KMS-11 (cell line): ENCODE results near the gene RNLS.

Source experiments
- H2AFZ ChIP-seq: fragments of 200-600 bp; sonication (generic); 2 replicates; pipeline ENCODE4 v1.6.1; 2016; ENCODE audit warnings: antibody characterized with exemption, mixed run types, low read depth
- H3K27ac ChIP-seq: fragments of 200-600 bp; sonication (generic); 2 replicates; pipeline ENCODE4 v1.6.1; 2016; ENCODE audit warnings: mild to moderate bottlenecking, mixed run types
- H3K27me3 ChIP-seq: fragments of 200-600 bp; sonication (generic); 2 replicates; pipeline ENCODE4 v1.6.1; 2017; ENCODE audit warnings: mild to moderate bottlenecking, low read depth, mixed run types, moderate library complexity; ENCODE audit not compliant: insufficient read depth
- H3K36me3 ChIP-seq: fragments of 200-600 bp; sonication (generic); 2 replicates; pipeline ENCODE4 v1.6.1; 2017; ENCODE audit warnings: mild to moderate bottlenecking, mixed run types; ENCODE audit not compliant: insufficient read depth
- H3K4me1 ChIP-seq: fragments of 200-600 bp; sonication (generic); 2 replicates; pipeline ENCODE4 v1.6.1; 2016; ENCODE audit warnings: mild to moderate bottlenecking, low read depth, mixed run types; ENCODE audit not compliant: poor library complexity, severe bottlenecking
- H3K4me2 ChIP-seq: fragments of 200-600 bp; sonication (generic); 2 replicates; pipeline ENCODE4 v1.7.0; 2016; ENCODE audit warnings: mild to moderate bottlenecking, mixed run types
- H3K4me3 ChIP-seq: fragments of 200-600 bp; sonication (generic); IDR thresholded peaks from 2 replicates; pipeline ENCODE4 v1.6.1; 2017; ENCODE audit warnings: low read depth, low read length, mixed read lengths; ENCODE audit not compliant: insufficient read depth
- H3K79me2 ChIP-seq: fragments of 200-600 bp; sonication (generic); 2 replicates; pipeline ENCODE4 v1.6.1; 2016; ENCODE audit warnings: low read depth, mixed run types; ENCODE audit not compliant: insufficient read depth
- H3K9ac ChIP-seq: fragments of 200-600 bp; sonication (generic); 2 replicates; pipeline ENCODE4 v1.6.1; 2016; ENCODE audit warnings: mild to moderate bottlenecking, mixed run types
- H4K20me1 ChIP-seq: fragments of 200-600 bp; sonication (generic); 2 replicates; pipeline ENCODE4 v1.6.1; 2016; ENCODE audit warnings: mild to moderate bottlenecking, mixed run types; ENCODE audit not compliant: insufficient read depth
- CTCF ChIP-seq: fragments of 200-600 bp; sonication (generic); conservative IDR thresholded peaks from 2 replicates; pipeline ENCODE4 v1.6.1; 2017; ENCODE audit warnings: low read depth, mild to moderate bottlenecking, antibody characterized with exemption, low read length, moderate library complexity, mixed read lengths

Gene RNLS

DNA sequence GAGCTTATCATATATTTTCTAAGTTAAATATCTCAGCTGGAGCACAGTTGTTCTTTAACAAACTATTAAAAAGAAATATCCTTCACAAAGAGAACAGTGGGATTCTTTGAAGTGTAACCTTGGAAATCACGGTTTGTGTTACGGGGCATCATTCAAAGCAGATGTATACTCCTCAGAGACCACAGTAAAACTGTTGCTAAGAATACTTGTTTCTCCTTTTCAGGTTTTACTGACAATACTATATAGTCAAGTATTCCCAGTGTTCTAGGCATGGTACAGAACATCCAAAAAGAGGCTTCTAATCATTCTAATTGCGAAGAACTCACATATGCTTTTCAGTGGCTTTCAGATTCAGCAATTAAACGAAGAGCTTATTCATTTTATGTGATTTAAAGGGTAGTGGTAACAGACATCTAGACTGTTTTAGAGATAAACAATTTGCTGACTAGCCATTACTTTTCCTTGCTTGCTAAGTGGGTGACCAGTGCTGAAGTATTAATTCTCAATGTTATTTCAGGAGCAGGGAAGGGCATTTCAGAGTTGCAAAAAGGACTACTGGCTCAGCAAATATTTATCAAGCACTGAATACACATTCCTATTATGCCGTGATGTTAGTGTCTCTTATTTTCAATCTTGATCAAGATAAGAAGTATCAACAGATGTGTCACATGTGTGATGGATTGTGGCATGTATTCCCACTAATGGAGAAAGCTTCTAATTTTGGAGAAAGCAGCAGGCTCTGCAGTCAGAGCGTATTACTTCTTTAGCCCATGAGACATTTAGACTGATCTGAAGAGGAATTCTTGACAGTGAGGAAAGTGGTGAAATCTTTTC is 236.8 kb downstream of the RNLS start:
- H3K27me3 ChIP-seq: no peaks in the 10 kb centered on the region
- no peak overlapping the region for H3K4me2 ChIP-seq
- H2AFZ ChIP-seq: no peak overlapping the region
- no peaks in the 10 kb centered on the region for H3K79me2 ChIP-seq
- no peak overlapping the region for H3K27ac ChIP-seq
- no peaks in the 10 kb centered on the region for H3K4me1 ChIP-seq
- no peak overlapping the region for H3K9ac ChIP-seq
- no peak overlapping the region for H3K4me3 ChIP-seq
- TF ChIP-seq CTCF: no peak
- no peaks in the 10 kb centered on the region for H4K20me1 ChIP-seq
- no peaks in the 10 kb centered on the region for H3K36me3 ChIP-seq

DNA sequence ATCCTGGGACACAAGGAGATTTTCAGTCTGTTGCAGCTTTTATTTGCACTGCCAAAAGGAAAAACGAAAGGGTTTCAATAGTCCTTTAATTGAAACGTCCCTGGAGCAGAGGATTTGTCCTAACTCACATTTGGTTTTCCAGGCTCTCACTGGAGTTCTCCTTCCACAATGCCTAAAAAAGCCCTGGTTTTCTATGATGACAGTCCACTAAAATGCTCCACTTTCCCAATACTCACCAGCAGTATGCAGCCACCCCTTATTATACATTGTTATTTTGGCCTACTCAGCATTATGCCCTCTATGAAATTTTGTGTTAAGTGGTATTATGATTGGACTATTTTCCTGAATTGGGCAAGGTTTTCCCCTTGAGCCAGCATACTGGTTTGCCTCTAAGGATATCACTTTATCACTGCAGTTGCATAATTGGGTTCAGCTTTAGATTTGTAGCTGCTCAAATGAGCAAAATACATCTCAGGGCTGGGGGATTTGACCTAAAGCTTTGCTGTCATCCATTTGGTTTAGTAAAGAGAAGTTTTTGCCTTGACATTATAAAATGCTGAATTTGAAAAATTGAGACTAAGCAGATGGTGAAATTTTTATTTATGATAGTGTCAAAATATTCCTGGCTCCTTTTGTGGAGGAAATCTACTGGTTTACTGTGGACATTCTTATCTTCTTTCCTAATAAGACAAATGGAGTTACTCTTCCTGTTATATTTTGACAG is 239.2 kb downstream of the RNLS start:
- Histone ChIP-seq H3K4me2 (no peak overlapping the region), H3K36me3 (no peaks in the 10 kb centered on the region), H4K20me1 (no peaks in the 10 kb centered on the region), H3K79me2 (no peaks in the 10 kb centered on the region), H3K4me3 (no peak overlapping the region), H3K27me3 (no peaks in the 10 kb centered on the region), H2AFZ (no peak overlapping the region), H3K4me1 (no peaks in the 10 kb centered on the region), H3K9ac (no peak overlapping the region), H3K27ac (no peak overlapping the region)
- TF ChIP-seq CTCF: no peak

DNA sequence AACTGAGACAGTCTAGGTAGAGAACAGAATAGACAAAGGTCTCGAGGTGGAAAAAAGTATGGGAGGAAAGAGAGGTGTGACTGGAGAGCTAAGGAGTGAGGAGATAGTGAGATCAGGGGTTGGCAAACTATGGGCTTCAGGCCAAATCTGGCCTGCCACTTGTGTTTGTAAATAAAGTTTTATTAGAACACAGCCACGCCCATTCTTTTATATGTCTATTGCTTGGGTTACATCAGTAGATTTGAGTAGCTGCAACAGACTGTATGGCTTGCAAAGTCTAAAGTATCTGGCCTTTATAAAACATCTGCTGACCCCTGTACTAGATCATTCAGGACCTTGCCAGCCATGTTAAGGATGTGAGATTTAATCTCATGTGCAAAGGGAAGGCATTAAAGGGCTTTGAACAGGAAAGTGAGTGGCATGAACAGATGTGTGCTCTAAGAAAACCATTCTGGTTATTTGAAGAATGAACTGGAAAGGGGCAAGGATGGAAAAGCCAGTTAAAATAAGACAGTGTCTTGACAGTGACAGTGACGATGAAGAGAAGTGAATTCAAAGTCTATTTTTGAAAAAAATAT is 240.3 kb downstream of the RNLS start:
- H3K27me3 ChIP-seq: no peaks in the 10 kb centered on the region
- no peak overlapping the region for H3K27ac ChIP-seq
- no peaks in the 10 kb centered on the region for H3K79me2 ChIP-seq
- TF ChIP-seq CTCF: no peak
- no peak overlapping the region for H3K4me2 ChIP-seq
- no peak overlapping the region for H3K4me3 ChIP-seq
- no peak overlapping the region for H2AFZ ChIP-seq
- H4K20me1 ChIP-seq: no peaks in the 10 kb centered on the region
- H3K9ac ChIP-seq: no peak overlapping the region
- no peaks in the 10 kb centered on the region for H3K36me3 ChIP-seq
- no peaks in the 10 kb centered on the region for H3K4me1 ChIP-seq

- Histone ChIP-seq H3K9ac (no peak overlapping the region), H3K4me2 (no peak overlapping the region), H3K27me3 (no peaks in the 10 kb centered on the region), H3K4me1 (no peaks in the 10 kb centered on the region), H4K20me1 (no peaks in the 10 kb centered on the region), H3K4me3 (no peak overlapping the region), H3K79me2 (no peaks in the 10 kb centered on the region), H3K27ac (no peak overlapping the region), H3K36me3 (no peaks in the 10 kb centered on the region), H2AFZ (no peak overlapping the region)
- no peak for TF ChIP-seq CTCF
Measured at GRCh38 chr10:88337134-88337533, 246.0 kb downstream of the RNLS start.
